ENCODE data around the gene HPCA. TPM values are rescaled to one million over a fixed set of nuclear protein-coding genes. Genes with fewer than 3 reads are reported as not detected.

HPCA gene
- total RNA-seq, 4 donors from 2014 or later = 1.2 TPM; not detected in 3

DNA sequence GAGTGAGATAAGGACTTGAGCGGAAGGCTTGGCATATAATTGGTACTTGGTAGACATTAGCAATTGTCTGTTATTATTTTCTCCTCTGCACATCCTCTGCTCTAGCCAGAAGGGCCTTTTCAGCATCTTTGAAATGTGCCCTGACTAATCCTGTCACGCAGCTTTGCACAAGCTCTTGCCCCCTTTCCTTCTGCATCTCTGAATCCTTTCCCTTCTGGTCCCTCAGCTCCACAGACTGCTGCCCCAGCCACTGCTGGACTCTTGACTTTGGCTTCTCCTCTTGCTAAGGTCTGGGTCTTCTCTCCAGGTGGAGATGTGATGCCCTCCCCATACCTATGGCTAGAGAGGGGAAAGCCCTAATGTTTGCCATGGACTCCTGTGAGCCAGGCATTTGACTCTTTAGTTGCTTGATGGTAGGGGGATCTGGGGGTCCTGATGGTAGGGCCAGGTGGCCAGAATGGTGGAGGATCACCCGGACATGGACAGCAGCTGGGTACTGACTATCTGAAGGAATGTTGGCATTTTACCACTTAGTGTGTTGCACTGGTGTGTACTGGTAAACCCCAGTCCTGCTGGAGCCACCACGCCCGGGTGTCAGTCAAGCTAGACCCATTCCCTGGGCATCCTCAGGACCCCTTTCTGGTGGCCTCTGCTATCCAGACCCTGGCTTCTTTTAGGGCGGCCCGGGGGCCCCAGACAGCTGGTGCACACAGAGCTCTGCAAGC is 4.4 kb downstream of the HPCA start:
- ATAC-seq (ENCODE audit: low FRiP score) (no peak), DNase-seq (ENCODE audit: low spot score) (no peak)
- TF ChIP-seq, protein P1, sequence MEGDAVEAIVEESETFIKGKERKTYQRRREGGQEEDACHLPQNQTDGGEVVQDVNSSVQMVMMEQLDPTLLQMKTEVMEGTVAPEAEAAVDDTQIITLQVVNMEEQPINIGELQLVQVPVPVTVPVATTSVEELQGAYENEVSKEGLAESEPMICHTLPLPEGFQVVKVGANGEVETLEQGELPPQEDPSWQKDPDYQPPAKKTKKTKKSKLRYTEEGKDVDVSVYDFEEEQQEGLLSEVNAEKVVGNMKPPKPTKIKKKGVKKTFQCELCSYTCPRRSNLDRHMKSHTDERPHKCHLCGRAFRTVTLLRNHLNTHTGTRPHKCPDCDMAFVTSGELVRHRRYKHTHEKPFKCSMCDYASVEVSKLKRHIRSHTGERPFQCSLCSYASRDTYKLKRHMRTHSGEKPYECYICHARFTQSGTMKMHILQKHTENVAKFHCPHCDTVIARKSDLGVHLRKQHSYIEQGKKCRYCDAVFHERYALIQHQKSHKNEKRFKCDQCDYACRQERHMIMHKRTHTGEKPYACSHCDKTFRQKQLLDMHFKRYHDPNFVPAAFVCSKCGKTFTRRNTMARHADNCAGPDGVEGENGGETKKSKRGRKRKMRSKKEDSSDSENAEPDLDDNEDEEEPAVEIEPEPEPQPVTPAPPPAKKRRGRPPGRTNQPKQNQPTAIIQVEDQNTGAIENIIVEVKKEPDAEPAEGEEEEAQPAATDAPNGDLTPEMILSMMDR (IDR thresholded peaks at IDR 0.05) = no peak

DNA sequence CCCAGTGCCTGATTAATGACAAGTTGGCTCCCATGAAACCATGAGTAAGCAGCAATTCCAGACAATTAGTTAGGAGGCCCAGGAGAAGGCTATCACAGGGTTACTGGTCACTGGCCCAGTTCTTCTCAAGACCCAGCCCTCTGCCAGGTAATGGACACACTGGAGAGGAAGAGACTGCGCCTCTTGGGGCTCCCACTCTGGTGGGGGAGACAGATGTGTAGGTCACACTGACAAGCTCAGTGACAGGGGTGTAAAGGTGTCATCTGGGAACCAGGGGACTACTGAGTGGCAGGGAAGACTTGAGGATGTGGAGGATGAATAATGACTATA is 4.9 kb downstream of the HPCA start:
- TF ChIP-seq, protein P1 (IDR thresholded peaks at IDR 0.05) = no peak
- DNase-seq (ENCODE audit: low spot score) (no peak), ATAC-seq (ENCODE audit: low FRiP score) (no peak)

DNA sequence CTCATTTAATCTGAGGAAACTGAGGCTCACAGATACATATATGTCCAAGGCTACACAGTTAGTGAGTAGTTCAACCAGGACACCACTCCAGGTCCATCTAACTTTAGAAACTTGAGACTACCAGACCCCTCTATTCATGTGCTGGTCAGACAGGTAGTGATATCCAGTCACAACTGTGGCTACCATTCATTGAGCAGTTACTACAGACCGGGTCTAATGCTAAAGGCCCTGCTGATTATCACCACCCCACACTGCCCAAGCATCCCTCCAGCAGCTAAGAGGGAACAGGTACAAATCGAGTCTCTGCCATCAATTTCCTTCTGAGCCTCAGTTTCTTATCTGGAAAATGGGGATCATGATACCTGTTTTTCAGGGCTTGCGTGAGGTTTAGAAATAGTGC is 5.3 kb downstream of the HPCA start:
- ATAC-seq (ENCODE audit: low FRiP score) (no peak), DNase-seq (ENCODE audit: low spot score) (no peak)
- TF ChIP-seq, protein P1 (IDR thresholded peaks at IDR 0.05) = no peak

GRCh38 chr1:32892368-32893197 is 6.3 kb downstream of the HPCA start:
- TF ChIP-seq, protein P1 (IDR thresholded peaks at IDR 0.05) = no peak
- ATAC-seq (ENCODE audit: low FRiP score) = peak; percentile 29
- DNase-seq (ENCODE audit: low spot score) = no peak

GRCh38 chr1:32893198-32894018 is 7.1 kb downstream of the HPCA start:
- DNase-seq (ENCODE audit: low spot score) = no peak
- peak; percentile 74 for ATAC-seq (ENCODE audit: low FRiP score)
- TF ChIP-seq, protein P1 (IDR thresholded peaks at IDR 0.05) = no peak

GRCh38 chr1:32894019-32894600 is 7.8 kb downstream of the HPCA start:
- ATAC-seq (ENCODE audit: low FRiP score) = no peak
- TF ChIP-seq, protein P1 (IDR thresholded peaks at IDR 0.05) = no peak
- no peak for DNase-seq (ENCODE audit: low spot score)

Measured in omental fat pad (tissue), 4 donors.